Fibroblast of lung (primary cell): ENCODE measurements around the gene SNX32. TPM values are rescaled to one million over a fixed set of nuclear protein-coding genes. Genes with fewer than 3 reads are reported as not detected.

Experiments
- DNase-seq, 2 donors: peaks; one replicate each; pipeline versions ENCODE4 v3.0.0 to v3.0.0-alpha.2; 2010; ENCODE audit warnings: low read depth in 2 of 2
- H2AFZ ChIP-seq: 2 replicates; pipeline ENCODE4 v1.5.1; 2012; ENCODE audit warnings: low read length, control low read depth, inconsistent platforms
- H3K27ac ChIP-seq: 2 replicates; pipeline ENCODE4 v1.5.1; 2011; ENCODE audit warnings: low read length, control low read depth; ENCODE audit not compliant: insufficient read depth
- H3K27me3 ChIP-seq: 2 replicates; pipeline ENCODE4 v1.5.1; 2011; ENCODE audit warnings: mild to moderate bottlenecking, low read length; ENCODE audit not compliant: control insufficient read depth, insufficient read depth
- H3K36me3 ChIP-seq: 2 replicates; pipeline ENCODE4 v1.5.1; 2011; ENCODE audit warnings: low read length; ENCODE audit not compliant: control insufficient read depth, insufficient read depth
- H3K4me1 ChIP-seq: 2 replicates; pipeline ENCODE4 v1.5.1; 2011; ENCODE audit warnings: low read length; ENCODE audit not compliant: control insufficient read depth, insufficient read depth; ENCODE audit errors: extremely low read depth
- H3K4me2 ChIP-seq: 2 replicates; pipeline ENCODE4 v1.5.1; 2011; ENCODE audit warnings: low read length, control low read depth; ENCODE audit not compliant: insufficient read depth; ENCODE audit errors: extremely low read depth
- H3K4me3 ChIP-seq, 4 experiments: fragments of 200-600 bp in 1 of 4; sonication (generic) in 1 of 4; replicated peaks in 1 of 4; 2 replicates each; pipeline ENCODE4 v1.5.1; 2011 to 2016; ENCODE audit warnings: low read length in 4 of 4, low read depth in 3 of 4, mild to moderate bottlenecking in 3 of 4, control low read depth in 2 of 4, inconsistent platforms in 1 of 4, mixed read lengths in 1 of 4; ENCODE audit not compliant: insufficient read depth in 1 of 4; ENCODE audit errors: control extremely low read depth in 1 of 4
- H3K79me2 ChIP-seq: 2 replicates; pipeline ENCODE4 v1.5.1; 2012; ENCODE audit warnings: mild to moderate bottlenecking, low read length, inconsistent platforms; ENCODE audit not compliant: control insufficient read depth, insufficient read depth
- H3K9ac ChIP-seq: 2 replicates; pipeline ENCODE4 v1.5.1; 2011; ENCODE audit warnings: mild to moderate bottlenecking, low read length, control low read depth; ENCODE audit not compliant: insufficient read depth
- H3K9me3 ChIP-seq: 2 replicates; pipeline ENCODE4 v1.5.1; 2012; ENCODE audit warnings: low read depth, low read length; ENCODE audit not compliant: control insufficient read depth, insufficient read depth
- H4K20me1 ChIP-seq: 2 replicates; pipeline ENCODE4 v1.5.1; 2011; ENCODE audit warnings: low read length; ENCODE audit not compliant: control insufficient read depth, insufficient read depth; ENCODE audit errors: extremely low read depth
- CTCF ChIP-seq, 2 donors: IDR thresholded peaks in 1 of 2; conservative IDR thresholded peaks in 1 of 2; 1 replicate in 1 of 2; 2 replicates in 1 of 2; pipeline ENCODE4 v1.5.1; 2011 to 2012; ENCODE audit warnings: low read length in 2 of 2, control low read depth in 1 of 2, inconsistent platforms in 1 of 2, low read depth in 1 of 2, mild to moderate bottlenecking in 1 of 2
- EZH2 ChIP-seq: IDR thresholded peaks from 2 replicates; pipeline ENCODE4 v1.5.1; 2012; ENCODE audit warnings: low read length, control low read depth, mild to moderate bottlenecking; ENCODE audit errors: missing control alignments
- polyA plus RNA-seq, 2 donors: library from polyadenylated mRNA; depleted of rRNA in 1 of 2; stranded (reverse) in 1 of 2; unstranded in 1 of 2; fragments of >200 nt; gene quantifications; 2 replicates each; pipeline ENCODE4 v1.2.1, GENCODE V29; 2011 to 2012; ENCODE audit warnings: missing spikeins in 1 of 2
- total RNA-seq: library from RNA; depleted of rRNA; stranded (reverse); fragments of >200 nt; gene quantifications from 2 replicates; pipeline ENCODE4 v1.2.1, GENCODE V29; 2014

SNX32 gene
- total and polyA plus RNA-seq, 2 donors (not counting 1 experiment from before 2014, with no cell fraction given): 0.33 to 3.1 TPM

GRCh38 chr11:65817835-65818680 lies 15.7 kb upstream of the SNX32 start:
- Histone ChIP-seq H3K36me3 (no peaks in the 10 kb centered on the region), H3K4me2 (peak overlapping the region; percentile 89), H3K9ac (peak overlapping the region; percentile 60), H3K9me3 (no peaks in the 10 kb centered on the region), H3K79me2 (no peaks in the 10 kb centered on the region), H4K20me1 (no peaks in the 10 kb centered on the region), H3K27ac (peak overlapping the region; percentile 9), H3K27me3 (no peaks in the 10 kb centered on the region), H2AFZ (peak overlapping the region; percentile 67), H3K4me1 (no peaks in the 10 kb centered on the region), H3K4me3 (peak overlapping the region; percentile 52 to 70 (median 66))
- TF ChIP-seq CTCF (conservative IDR thresholded peaks at IDR 0.05 in 1 of 2, IDR thresholded peaks at IDR 0.05 in 1 of 2; ENCODE audit: low read depth in 1 of 2, low read length in 2 of 2) (peak; percentile 78 to 92), EZH2 (no peak)
- peak; percentile 73 to 86 for DNase-seq

- no peaks in the 10 kb centered on the region for H3K36me3 ChIP-seq
- H3K27me3 ChIP-seq: no peaks in the 10 kb centered on the region
- no peak overlapping the region for H3K4me2 ChIP-seq
- no peak overlapping the region for H3K27ac ChIP-seq
- no peaks in the 10 kb centered on the region for H3K79me2 ChIP-seq
- DNase-seq: no peak
- H3K4me3 ChIP-seq: no peak overlapping the region
- H3K9ac ChIP-seq: no peak overlapping the region
- H3K9me3 ChIP-seq: no peaks in the 10 kb centered on the region
- H2AFZ ChIP-seq: no peak overlapping the region
- TF ChIP-seq CTCF (conservative IDR thresholded peaks at IDR 0.05 in 1 of 2, IDR thresholded peaks at IDR 0.05 in 1 of 2; ENCODE audit: low read depth in 1 of 2, low read length in 2 of 2) (no peak), EZH2 (no peak)
- no peaks in the 10 kb centered on the region for H4K20me1 ChIP-seq
- H3K4me1 ChIP-seq: no peaks in the 10 kb centered on the region
Measured at GRCh38 chr11:65821107-65821506, 12.7 kb upstream of the SNX32 start.

GRCh38 chr11:65822776-65823528 lies 10.8 kb upstream of the SNX32 start:
- Histone ChIP-seq H3K27me3 (no peaks in the 10 kb centered on the region), H3K27ac (no peak overlapping the region), H3K79me2 (no peaks in the 10 kb centered on the region), H3K4me2 (no peak overlapping the region), H4K20me1 (no peaks in the 10 kb centered on the region), H3K4me3 (no peak overlapping the region), H2AFZ (no peak overlapping the region), H3K9me3 (no peaks in the 10 kb centered on the region), H3K9ac (no peak overlapping the region), H3K36me3 (no peaks in the 10 kb centered on the region), H3K4me1 (no peaks in the 10 kb centered on the region)
- TF ChIP-seq EZH2 (no peak), CTCF (conservative IDR thresholded peaks at IDR 0.05 in 1 of 2, IDR thresholded peaks at IDR 0.05 in 1 of 2; ENCODE audit: low read depth in 1 of 2, low read length in 2 of 2) (no peak)
- no peak for DNase-seq
